SU-DHL-6 (cell line): ENCODE measurements around the gene NFE2L3.

Experiments used
- H2AFZ ChIP-seq: fragments of 200-600 bp; sonication (generic); 2 replicates; pipeline ENCODE4 v1.6.1; 2014; ENCODE audit warnings: low read depth, mild to moderate bottlenecking, moderate library complexity, mixed read lengths, antibody characterized with exemption, low read length; ENCODE audit not compliant: severe bottlenecking
- H3F3A ChIP-seq: fragments of 200-600 bp; shearing (Covaris generic); 2 replicates; pipeline ENCODE4 v1.6.0; 2016; ENCODE audit warnings: antibody characterized with exemption, mild to moderate bottlenecking; ENCODE audit not compliant: insufficient read depth
- H3K27ac ChIP-seq: fragments of 200-600 bp; sonication (generic); 2 replicates; pipeline ENCODE4 v1.5.1; 2016; ENCODE audit warnings: low read depth, mild to moderate bottlenecking, low read length, moderate library complexity, mixed read lengths
- H3K27me3 ChIP-seq: fragments of 200-600 bp; sonication (generic), shearing (Covaris generic); 2 replicates; pipeline ENCODE4 v1.6.0; 2014; ENCODE audit warnings: mild to moderate bottlenecking, low read length
- H3K36me3 ChIP-seq: fragments of 200-600 bp; sonication (generic); 2 replicates; pipeline ENCODE4 v1.6.1; 2014; ENCODE audit warnings: mild to moderate bottlenecking, low read length, mixed read lengths
- H3K4me2 ChIP-seq: fragments of 300-600, 200-600 bp; shearing (Covaris generic), sonication (generic); 2 replicates; pipeline ENCODE4 v1.6.0; 2014; ENCODE audit warnings: low read length, low read depth, mild to moderate bottlenecking; ENCODE audit not compliant: poor library complexity, severe bottlenecking
- H3K4me3 ChIP-seq: fragments of 200-600 bp; sonication (generic); 2 replicates; pipeline ENCODE4 v1.5.1; 2014; ENCODE audit warnings: antibody characterized with exemption, low read length, mild to moderate bottlenecking, mixed read lengths; ENCODE audit not compliant: insufficient read depth, poor library complexity, severe bottlenecking
- H3K79me2 ChIP-seq: fragments of 200-600 bp; sonication (generic); 2 replicates; pipeline ENCODE4 v1.6.1; 2014; ENCODE audit warnings: mild to moderate bottlenecking, low read length, moderate library complexity; ENCODE audit not compliant: insufficient read depth
- H3K9ac ChIP-seq: fragments of 200-600 bp; sonication (generic); 2 replicates; pipeline ENCODE4 v1.7.0; 2014; ENCODE audit warnings: mild to moderate bottlenecking, low read length
- H3K9me2 ChIP-seq: fragments of 200-600 bp; sonication (generic); replicated peaks from 2 replicates; pipeline ENCODE4 v1.6.1; 2014; ENCODE audit warnings: low read length; ENCODE audit not compliant: insufficient read depth
- H3K9me3 ChIP-seq: fragments of 200-600 bp; sonication (generic); 2 replicates; pipeline ENCODE4 v1.6.1; 2014; ENCODE audit warnings: low read length, mixed read lengths; ENCODE audit not compliant: insufficient read depth
- H4K20me1 ChIP-seq: fragments of 200-600 bp; sonication (generic); 2 replicates; pipeline ENCODE4 v1.6.1; 2014; ENCODE audit warnings: low read depth, mild to moderate bottlenecking, antibody characterized with exemption, low read length, moderate library complexity, mixed read lengths
- EZH2phosphoT487 ChIP-seq: fragments of 200-600 bp; sonication (generic), shearing (Covaris generic); conservative IDR thresholded peaks from 2 replicates; pipeline ENCODE4 v1.6.1; 2018; ENCODE audit warnings: mild to moderate bottlenecking, antibody characterized with exemption, low read length, moderate library complexity, mixed read lengths
- TF ChIP-seq, protein P1 (sequence below): fragments of 200-600 bp; sonication (generic); IDR thresholded peaks from one replicate; pipeline ENCODE4 v1.5.1; 2017; ENCODE audit warnings: antibody characterized with exemption, mild to moderate bottlenecking, low read length, moderate library complexity; ENCODE audit not compliant: insufficient read depth, poor library complexity, severe bottlenecking

Gene NFE2L3

DNA sequence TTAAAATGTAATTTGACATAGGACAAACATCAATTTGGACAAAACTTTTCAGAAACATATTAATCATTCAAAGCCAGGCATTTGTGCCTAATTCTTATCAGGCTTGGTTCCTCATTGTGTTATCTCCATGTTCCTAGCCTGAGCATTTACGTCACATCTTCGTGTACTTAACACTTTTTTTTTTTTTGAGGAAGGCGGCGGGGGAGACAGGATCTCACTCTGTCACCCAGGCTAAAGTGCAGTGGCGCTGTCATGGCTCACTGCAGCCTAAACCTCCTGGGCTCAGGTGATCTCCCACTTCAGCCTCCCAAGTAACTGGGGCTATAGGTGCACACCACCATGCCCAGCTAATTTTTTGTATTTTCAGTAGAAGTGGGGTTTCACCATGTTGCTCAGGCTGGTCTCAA is 28.8 kb downstream of the NFE2L3 start:
- no peak overlapping the region for H3K4me2 ChIP-seq
- H3K4me3 ChIP-seq: no peak overlapping the region
- no peak overlapping the region for H3K9ac ChIP-seq
- peaks cover 51% of the 10 kb centered on the region for H3F3A ChIP-seq
- H3K36me3 ChIP-seq: no peaks in the 10 kb centered on the region
- H3K9me2 ChIP-seq: no peaks in the 10 kb centered on the region
- H3K79me2 ChIP-seq: no peaks in the 10 kb centered on the region
- TF ChIP-seq, protein P1, sequence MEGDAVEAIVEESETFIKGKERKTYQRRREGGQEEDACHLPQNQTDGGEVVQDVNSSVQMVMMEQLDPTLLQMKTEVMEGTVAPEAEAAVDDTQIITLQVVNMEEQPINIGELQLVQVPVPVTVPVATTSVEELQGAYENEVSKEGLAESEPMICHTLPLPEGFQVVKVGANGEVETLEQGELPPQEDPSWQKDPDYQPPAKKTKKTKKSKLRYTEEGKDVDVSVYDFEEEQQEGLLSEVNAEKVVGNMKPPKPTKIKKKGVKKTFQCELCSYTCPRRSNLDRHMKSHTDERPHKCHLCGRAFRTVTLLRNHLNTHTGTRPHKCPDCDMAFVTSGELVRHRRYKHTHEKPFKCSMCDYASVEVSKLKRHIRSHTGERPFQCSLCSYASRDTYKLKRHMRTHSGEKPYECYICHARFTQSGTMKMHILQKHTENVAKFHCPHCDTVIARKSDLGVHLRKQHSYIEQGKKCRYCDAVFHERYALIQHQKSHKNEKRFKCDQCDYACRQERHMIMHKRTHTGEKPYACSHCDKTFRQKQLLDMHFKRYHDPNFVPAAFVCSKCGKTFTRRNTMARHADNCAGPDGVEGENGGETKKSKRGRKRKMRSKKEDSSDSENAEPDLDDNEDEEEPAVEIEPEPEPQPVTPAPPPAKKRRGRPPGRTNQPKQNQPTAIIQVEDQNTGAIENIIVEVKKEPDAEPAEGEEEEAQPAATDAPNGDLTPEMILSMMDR: no peak
- no peak for TF ChIP-seq EZH2phosphoT487
- H3K27me3 ChIP-seq: no peaks in the 10 kb centered on the region
- no peak overlapping the region for H3K27ac ChIP-seq
- no peaks in the 10 kb centered on the region for H3K9me3 ChIP-seq
- no peak overlapping the region for H2AFZ ChIP-seq
- H4K20me1 ChIP-seq: no peaks in the 10 kb centered on the region

DNA sequence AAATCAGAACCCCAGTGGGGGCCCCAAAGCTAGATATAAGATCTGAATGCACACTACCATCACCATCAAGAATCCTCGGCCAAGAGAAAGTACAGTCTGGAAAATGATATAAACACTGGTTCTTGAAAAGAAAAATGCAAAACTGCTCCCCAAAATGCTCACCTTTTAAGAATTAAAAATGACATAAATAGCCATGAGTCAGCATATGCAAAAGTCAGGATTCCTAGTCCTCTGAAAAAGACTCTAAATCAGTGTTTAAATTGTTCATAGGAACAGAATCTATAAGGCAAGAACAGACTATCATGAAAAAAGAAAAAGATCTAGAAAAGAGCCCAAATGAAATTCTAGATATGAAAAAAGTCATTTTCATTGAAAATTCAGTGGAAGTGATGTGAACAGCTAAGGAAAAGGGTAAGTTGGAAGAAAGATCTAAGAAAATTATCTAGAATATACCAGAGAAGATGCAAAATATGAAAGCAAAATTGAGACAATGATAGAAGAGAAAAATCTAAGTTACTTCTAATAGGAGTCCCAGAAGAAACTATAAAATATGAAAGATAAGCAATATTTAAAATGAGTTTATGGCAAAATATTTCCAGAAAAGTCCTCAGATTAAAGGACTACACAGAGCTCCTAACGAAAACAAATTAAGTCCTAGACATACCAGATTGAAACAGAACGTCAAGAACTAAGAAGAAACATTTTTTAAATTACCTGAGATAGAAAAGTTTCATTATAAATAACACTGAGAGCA is 29.7 kb downstream of the NFE2L3 start:
- no peaks in the 10 kb centered on the region for H3K9me2 ChIP-seq
- TF ChIP-seq EZH2phosphoT487: no peak
- TF ChIP-seq, protein P1: no peak
- no peak overlapping the region for H3K27ac ChIP-seq
- H3F3A ChIP-seq: peaks cover 58% of the 10 kb centered on the region
- no peak overlapping the region for H3K4me2 ChIP-seq
- H3K9me3 ChIP-seq: no peaks in the 10 kb centered on the region
- no peaks in the 10 kb centered on the region for H3K27me3 ChIP-seq
- H3K36me3 ChIP-seq: no peaks in the 10 kb centered on the region
- no peaks in the 10 kb centered on the region for H4K20me1 ChIP-seq
- no peak overlapping the region for H2AFZ ChIP-seq
- H3K79me2 ChIP-seq: no peaks in the 10 kb centered on the region
- H3K4me3 ChIP-seq: no peak overlapping the region
- no peak overlapping the region for H3K9ac ChIP-seq

DNA sequence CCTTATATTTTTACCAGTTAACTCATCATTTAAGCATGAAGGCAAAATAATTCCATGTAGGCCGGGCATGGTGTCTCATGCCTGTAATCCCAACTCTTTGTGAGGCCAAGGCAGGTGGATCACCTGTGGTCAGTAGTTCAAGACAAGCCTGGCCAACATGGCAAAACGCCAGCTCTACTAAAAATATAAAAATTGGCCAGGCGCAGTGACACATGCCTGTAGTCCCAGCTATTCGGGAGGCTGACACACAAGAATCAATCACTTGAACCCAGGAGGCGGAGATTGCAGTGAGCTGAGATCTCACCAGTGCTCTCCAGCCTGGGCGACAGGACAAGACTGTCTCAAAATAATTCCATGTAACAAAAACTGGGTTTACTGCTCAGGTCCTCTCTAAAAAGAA is 30.3 kb downstream of the NFE2L3 start:
- peaks cover 65% of the 10 kb centered on the region for H3F3A ChIP-seq

More for the DNA sequence above, 30.3 kb downstream of the NFE2L3 start:
- TF ChIP-seq, protein P1: no peak
- TF ChIP-seq EZH2phosphoT487: no peak
- Histone ChIP-seq H3K9me3 (no peaks in the 10 kb centered on the region), H3K9me2 (no peaks in the 10 kb centered on the region), H3K4me2 (no peak overlapping the region), H3K79me2 (no peaks in the 10 kb centered on the region), H2AFZ (no peak overlapping the region), H3K9ac (no peak overlapping the region), H3K27ac (no peak overlapping the region), H3K27me3 (no peaks in the 10 kb centered on the region), H4K20me1 (no peaks in the 10 kb centered on the region), H3K36me3 (no peaks in the 10 kb centered on the region), H3K4me3 (no peak overlapping the region)
